Keratinocyte (primary cell): Measurements from ENCODE around the gene MTF1. TPM values are rescaled to one million over a fixed set of nuclear protein-coding genes. Genes with fewer than 3 reads are reported as not detected.
"Not testable (repeated sequence)": the region's sequence is repeated elsewhere in the genome, so short reads cannot be mapped to it uniquely, and the experiment has no call there.

ENCODE experiments used
- DNase-seq: peaks from one replicate; pipeline ENCODE4 v3.0.0-alpha.2; 2011; ENCODE audit warnings: low read depth, missing footprints, low spot score
- FAIRE-seq: peaks from 2 replicates; lab custom pipeline; 2011; peaks lifted over from hg19 to GRCh38; lab: Jason Lieb, UNC
- H2AFZ ChIP-seq: 2 replicates; pipeline ENCODE4 v1.6.0; 2012; ENCODE audit warnings: low read length, control low read depth, inconsistent platforms; ENCODE audit not compliant: control insufficient read depth
- H3K27ac ChIP-seq: 2 replicates; pipeline ENCODE4 v1.5.1; 2011; ENCODE audit warnings: low read length; ENCODE audit not compliant: control insufficient read depth, insufficient read depth
- H3K27me3 ChIP-seq: 3 replicates; pipeline ENCODE4 v1.6.0; 2011; ENCODE audit warnings: low read length; ENCODE audit not compliant: control insufficient read depth, insufficient read depth; ENCODE audit errors: extremely low read depth
- H3K36me3 ChIP-seq, 2 experiments: 2 replicates in 1 of 2; 3 replicates in 1 of 2; pipeline ENCODE4 v1.5.1; 2011; ENCODE audit warnings: low read length in 2 of 2, mild to moderate bottlenecking in 1 of 2; ENCODE audit not compliant: control insufficient read depth in 2 of 2, insufficient read depth in 2 of 2; ENCODE audit errors: extremely low read depth in 1 of 2
- H3K4me1 ChIP-seq: 3 replicates; pipeline ENCODE4 v1.5.1; 2011; ENCODE audit warnings: low read length; ENCODE audit not compliant: control insufficient read depth, insufficient read depth; ENCODE audit errors: extremely low read depth
- H3K4me2 ChIP-seq: 3 replicates; pipeline ENCODE4 v1.6.0; 2011; ENCODE audit warnings: low read depth, low read length; ENCODE audit not compliant: control insufficient read depth, insufficient read depth; ENCODE audit errors: extremely low read depth
- H3K4me3 ChIP-seq, 3 experiments: fragments of 200-600 bp in 1 of 3; sonication (generic) in 1 of 3; 2 replicates in 2 of 3; 3 replicates in 1 of 3; pipeline ENCODE4 v1.5.1; 2011 to 2016; ENCODE audit warnings: low read length in 3 of 3, mild to moderate bottlenecking in 3 of 3, control low read depth in 2 of 3, inconsistent platforms in 1 of 3, low read depth in 1 of 3, mixed read lengths in 1 of 3, mixed run types in 1 of 3, moderate library complexity in 1 of 3; ENCODE audit not compliant: control insufficient read depth in 2 of 3, insufficient read depth in 2 of 3; ENCODE audit errors: extremely low read depth in 1 of 3
- H3K79me2 ChIP-seq: 2 replicates; pipeline ENCODE4 v1.6.0; 2012; ENCODE audit warnings: low read length; ENCODE audit not compliant: control insufficient read depth, insufficient read depth
- H3K9ac ChIP-seq: 3 replicates; pipeline ENCODE4 v1.6.0; 2011; ENCODE audit warnings: low read length; ENCODE audit not compliant: control insufficient read depth, insufficient read depth; ENCODE audit errors: extremely low read depth
- H3K9me1 ChIP-seq: 3 replicates; pipeline ENCODE4 v1.6.0; 2011; ENCODE audit warnings: low read length; ENCODE audit not compliant: control insufficient read depth, insufficient read depth; ENCODE audit errors: extremely low read depth
- H3K9me3 ChIP-seq: 2 replicates; pipeline ENCODE4 v1.5.1; 2012; ENCODE audit warnings: low read depth, low read length; ENCODE audit not compliant: control insufficient read depth
- H4K20me1 ChIP-seq: 3 replicates; pipeline ENCODE4 v1.6.0; 2011; ENCODE audit warnings: low read length; ENCODE audit not compliant: control insufficient read depth, insufficient read depth; ENCODE audit errors: extremely low read depth
- EZH2 ChIP-seq: IDR thresholded peaks from one replicate; pipeline ENCODE4 v1.6.1; 2012; ENCODE audit warnings: inconsistent platforms, mild to moderate bottlenecking, low read length, moderate library complexity
- dilution Hi-C: fragments of 300-500 bp; cut with MboI; formaldehyde crosslinking; loops from one replicate; pipeline ENCODE4 v1.7.0; 2020; ENCODE audit warnings: low sequenced_read_pairs; ENCODE audit not compliant: extremely low pct_ligation_motif_present
- polyA plus RNA-seq, 5 experiments: library from polyadenylated mRNA; depleted of rRNA in 3 of 5; stranded (reverse) in 3 of 5; stranded (forward) in 1 of 5; unstranded in 1 of 5; fragments of >200 nt; gene quantifications; 1 replicate in 1 of 5; 2 replicates in 3 of 5; 3 replicates in 1 of 5; pipeline versions ENCODE4 v1.2.1 to v1.2.3, GENCODE V29; 2011 to 2012; ENCODE audit warnings: missing spikeins in 2 of 5, low read depth in 1 of 5, low replicate concordance in 1 of 5
- TF ChIP-seq, protein P1 (sequence below), 3 experiments: IDR thresholded peaks in 1 of 3; conservative IDR thresholded peaks in 1 of 3; optimal IDR thresholded peaks in 1 of 3; 2 replicates in 2 of 3; 3 replicates in 1 of 3; pipeline versions ENCODE3 to v1.5.1; 2011; ENCODE audit warnings: low read length in 3 of 3, mild to moderate bottlenecking in 3 of 3, moderate library complexity in 2 of 3, control low read depth in 1 of 3, inconsistent platforms in 1 of 3; ENCODE audit not compliant: insufficient read depth in 2 of 3; ENCODE audit errors: extremely low read depth in 1 of 3

The MTF1 gene
- polyA plus RNA-seq, 1 donor (not counting 4 experiments of a cell fraction or from before 2014, with no cell fraction given): 13.1 TPM

DNA sequence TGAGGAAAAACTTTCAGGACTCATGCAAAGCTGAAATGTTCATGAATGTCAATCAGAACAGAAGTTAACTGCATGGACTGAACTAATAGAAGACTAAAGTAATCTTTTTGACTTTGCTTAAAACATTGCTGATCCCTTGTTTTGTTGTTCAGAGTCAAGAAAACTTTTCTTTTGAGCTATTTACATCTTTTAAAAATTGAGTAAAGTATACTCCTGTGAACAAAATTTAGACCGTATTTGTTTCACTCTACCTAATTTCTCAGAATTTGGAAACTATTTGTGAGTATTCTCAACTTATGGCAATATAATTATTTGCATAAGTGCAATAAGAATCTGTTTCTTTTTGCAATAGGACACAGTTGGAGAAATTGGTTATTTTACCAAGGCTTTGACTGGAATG is 46.3 kb upstream of the MTF1 start:
- no peaks in the 10 kb centered on the region for H3K27me3 ChIP-seq
- no peak for FAIRE-seq
- H4K20me1 ChIP-seq: no peaks in the 10 kb centered on the region
- H3K36me3 ChIP-seq: no peaks in the 10 kb centered on the region
- H3K4me1 ChIP-seq: peaks cover 10% of the 10 kb centered on the region
- H3K27ac ChIP-seq: no peak overlapping the region
- no peaks in the 10 kb centered on the region for H3K79me2 ChIP-seq
- no peak overlapping the region for H3K4me2 ChIP-seq
- H3K4me3 ChIP-seq: no peak overlapping the region
- no peak for DNase-seq
- no peak for TF ChIP-seq EZH2
- TF ChIP-seq, protein P1, sequence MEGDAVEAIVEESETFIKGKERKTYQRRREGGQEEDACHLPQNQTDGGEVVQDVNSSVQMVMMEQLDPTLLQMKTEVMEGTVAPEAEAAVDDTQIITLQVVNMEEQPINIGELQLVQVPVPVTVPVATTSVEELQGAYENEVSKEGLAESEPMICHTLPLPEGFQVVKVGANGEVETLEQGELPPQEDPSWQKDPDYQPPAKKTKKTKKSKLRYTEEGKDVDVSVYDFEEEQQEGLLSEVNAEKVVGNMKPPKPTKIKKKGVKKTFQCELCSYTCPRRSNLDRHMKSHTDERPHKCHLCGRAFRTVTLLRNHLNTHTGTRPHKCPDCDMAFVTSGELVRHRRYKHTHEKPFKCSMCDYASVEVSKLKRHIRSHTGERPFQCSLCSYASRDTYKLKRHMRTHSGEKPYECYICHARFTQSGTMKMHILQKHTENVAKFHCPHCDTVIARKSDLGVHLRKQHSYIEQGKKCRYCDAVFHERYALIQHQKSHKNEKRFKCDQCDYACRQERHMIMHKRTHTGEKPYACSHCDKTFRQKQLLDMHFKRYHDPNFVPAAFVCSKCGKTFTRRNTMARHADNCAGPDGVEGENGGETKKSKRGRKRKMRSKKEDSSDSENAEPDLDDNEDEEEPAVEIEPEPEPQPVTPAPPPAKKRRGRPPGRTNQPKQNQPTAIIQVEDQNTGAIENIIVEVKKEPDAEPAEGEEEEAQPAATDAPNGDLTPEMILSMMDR (optimal IDR thresholded peaks at IDR 0.05 in 1 of 3, IDR thresholded peaks at IDR 0.05 in 1 of 3, conservative IDR thresholded peaks at IDR 0.05 in 1 of 3; ENCODE audit: extremely low read depth in 1 of 3, insufficient read depth in 2 of 3, low read length in 3 of 3): no peak
- dilution Hi-C loops: no loop called here
- no peak overlapping the region for H3K9ac ChIP-seq
- no peak overlapping the region for H2AFZ ChIP-seq
- H3K9me1 ChIP-seq: no peaks in the 10 kb centered on the region
- no peaks in the 10 kb centered on the region for H3K9me3 ChIP-seq

DNA sequence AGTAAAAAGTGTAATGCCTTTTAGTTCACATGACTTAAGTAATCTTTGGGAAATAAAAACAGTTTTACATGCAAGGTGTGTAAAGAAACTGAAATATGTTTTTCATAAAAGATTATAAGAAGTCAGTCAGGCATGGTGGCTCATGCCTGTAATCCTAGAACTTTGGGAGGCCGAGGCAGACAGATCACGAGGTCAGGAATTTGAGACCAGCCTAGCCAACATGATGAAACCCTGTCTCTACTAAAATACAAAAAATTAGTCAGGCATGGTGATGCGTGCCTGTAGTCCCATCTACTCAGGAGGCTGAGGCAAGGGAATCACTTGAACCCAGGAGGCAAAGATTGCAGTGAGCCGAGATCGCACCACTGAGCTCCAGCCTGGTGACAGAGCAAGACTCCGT is 44.5 kb upstream of the MTF1 start:
- dilution Hi-C loops, FAIRE-seq: not testable (repeated sequence)

GRCh38 chr1:37902983-37903382 is 43.6 kb upstream of the MTF1 start:
- Histone ChIP-seq H3K9ac (no peak overlapping the region), H3K79me2 (no peaks in the 10 kb centered on the region), H3K27me3 (no peaks in the 10 kb centered on the region), H2AFZ (no peak overlapping the region), H4K20me1 (no peaks in the 10 kb centered on the region), H3K4me2 (no peak overlapping the region), H3K27ac (no peak overlapping the region), H3K4me1 (peaks cover 8% of the 10 kb centered on the region), H3K36me3 (no peaks in the 10 kb centered on the region), H3K9me1 (no peaks in the 10 kb centered on the region), H3K9me3 (no peaks in the 10 kb centered on the region), H3K4me3 (no peak overlapping the region)
- TF ChIP-seq, protein P1 (optimal IDR thresholded peaks at IDR 0.05 in 1 of 3, IDR thresholded peaks at IDR 0.05 in 1 of 3, conservative IDR thresholded peaks at IDR 0.05 in 1 of 3; ENCODE audit: extremely low read depth in 1 of 3, insufficient read depth in 2 of 3, low read length in 3 of 3): no peak
- no peak for TF ChIP-seq EZH2
- dilution Hi-C loops: no loop called here
- no peak for DNase-seq
- FAIRE-seq: no peak

More for the DNA sequence above, 44.5 kb upstream of the MTF1 start:
- DNase-seq, H3K9ac ChIP-seq, H3K27ac ChIP-seq, H3K9me3 ChIP-seq, H2AFZ ChIP-seq, H3K36me3 ChIP-seq, H3K4me3 ChIP-seq, H4K20me1 ChIP-seq, H3K4me1 ChIP-seq, H3K79me2 ChIP-seq, H3K4me2 ChIP-seq, H3K27me3 ChIP-seq, H3K9me1 ChIP-seq: not testable (repeated sequence)
